HG03354 (cell line): Measurements from ENCODE around the gene PLCG1.
"Not testable (repeated sequence)": the region's sequence is repeated elsewhere in the genome, so short reads cannot be mapped to it uniquely, and the experiment has no call there.

Experiments used
- ATAC-seq: cut with Tn5 transposase; IDR thresholded peaks from one replicate; pipeline ENCODE4 v1.9.1; 2021; ENCODE audit warnings: mild to moderate bottlenecking; ENCODE audit not compliant: unreplicated experiment, poor library complexity, severe bottlenecking

Gene PLCG1

DNA sequence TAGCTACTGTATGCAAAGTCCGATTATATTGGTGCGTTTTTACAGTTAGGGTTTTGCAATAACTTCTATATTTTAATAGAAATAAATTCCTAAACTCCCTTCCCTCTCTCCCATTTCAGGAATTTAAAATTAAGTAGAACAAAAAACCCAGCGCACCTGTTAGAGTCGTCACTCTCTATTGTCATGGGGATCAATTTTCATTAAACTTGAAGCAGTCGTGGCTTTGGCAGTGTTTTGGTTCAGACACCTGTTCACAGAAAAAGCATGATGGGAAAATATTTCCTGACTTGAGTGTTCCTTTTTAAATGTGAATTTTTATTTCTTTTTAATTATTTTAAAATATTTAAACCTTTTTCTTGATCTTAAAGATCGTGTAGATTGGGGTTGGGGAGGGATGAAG, 13.7 kb upstream of the PLCG1 start:
- ATAC-seq = no peak

DNA sequence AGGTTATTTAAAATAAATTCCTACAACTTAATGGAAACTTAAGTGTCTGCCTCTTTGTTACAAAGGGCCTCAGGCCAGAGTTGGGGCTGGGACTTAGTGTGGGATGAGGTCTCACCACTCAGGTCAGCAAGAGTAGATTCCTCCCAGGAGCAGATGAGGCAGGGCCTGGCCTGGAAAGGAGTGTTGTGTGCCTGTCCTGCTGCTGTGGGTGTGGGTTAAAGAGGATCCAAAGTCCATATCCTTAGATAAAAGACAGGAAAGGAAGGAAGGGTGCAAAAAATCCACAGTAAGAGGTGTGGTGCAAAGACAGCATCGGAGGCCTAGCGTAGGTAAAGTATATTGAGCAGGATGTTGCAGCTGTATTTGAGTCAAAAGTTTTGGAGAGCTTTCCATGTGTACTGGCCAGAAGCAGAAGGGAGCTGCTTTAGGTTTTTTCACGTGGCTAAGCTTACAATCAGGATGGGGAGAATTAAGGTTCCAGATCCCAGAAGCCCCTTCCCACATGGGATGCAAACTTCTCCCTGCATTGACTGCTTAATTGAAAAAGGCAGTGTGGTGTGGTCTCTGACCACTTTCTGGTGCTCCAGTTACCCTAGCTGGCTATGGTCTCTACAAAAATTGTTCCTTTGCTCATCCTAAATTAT, 12.8 kb upstream of the PLCG1 start:
- no peak for ATAC-seq

DNA sequence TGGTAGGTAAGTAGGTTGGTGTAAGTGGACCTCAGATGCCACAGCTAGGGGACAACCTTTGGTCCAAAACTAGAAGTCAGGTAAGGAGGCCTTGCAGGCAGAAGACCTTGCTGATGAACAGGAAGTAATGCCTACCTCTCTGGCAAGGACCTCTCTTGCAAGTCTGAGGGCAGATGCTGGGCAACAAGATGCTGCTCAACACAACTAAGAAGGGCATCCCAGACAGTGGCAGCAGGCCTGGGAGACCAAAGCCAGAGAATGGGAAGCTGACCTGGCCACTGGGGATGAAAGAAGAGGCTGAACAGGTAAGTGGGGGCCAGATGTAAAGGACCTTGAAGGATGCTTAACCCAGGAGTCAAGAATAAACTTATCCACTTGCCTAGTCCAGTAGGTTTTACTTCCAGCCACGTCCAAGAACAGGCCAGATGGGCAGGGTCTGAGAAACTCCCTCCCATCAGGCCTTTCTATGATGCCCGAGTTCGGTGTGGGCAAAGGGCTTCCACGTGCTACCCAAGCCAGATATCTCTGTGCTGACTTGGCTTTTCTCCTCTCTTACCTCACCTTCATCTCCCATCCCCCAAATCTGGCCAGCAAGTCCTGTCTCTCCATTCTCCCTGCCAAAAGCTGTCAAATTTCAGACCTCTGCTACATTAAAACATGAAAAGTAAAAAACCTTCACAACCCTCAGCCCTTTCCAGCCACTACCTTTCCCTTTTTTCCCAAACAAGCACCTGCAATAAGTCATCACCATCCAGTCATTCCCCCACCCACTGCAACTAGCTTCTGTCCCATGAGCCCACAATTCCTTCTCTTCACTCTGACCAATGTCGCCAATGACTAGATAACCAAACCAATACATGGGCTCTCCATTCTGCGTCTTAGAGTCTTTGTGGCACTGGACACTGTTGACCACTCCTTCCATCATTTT, 11.5 kb upstream of the PLCG1 start:
- ATAC-seq = no peak

DNA sequence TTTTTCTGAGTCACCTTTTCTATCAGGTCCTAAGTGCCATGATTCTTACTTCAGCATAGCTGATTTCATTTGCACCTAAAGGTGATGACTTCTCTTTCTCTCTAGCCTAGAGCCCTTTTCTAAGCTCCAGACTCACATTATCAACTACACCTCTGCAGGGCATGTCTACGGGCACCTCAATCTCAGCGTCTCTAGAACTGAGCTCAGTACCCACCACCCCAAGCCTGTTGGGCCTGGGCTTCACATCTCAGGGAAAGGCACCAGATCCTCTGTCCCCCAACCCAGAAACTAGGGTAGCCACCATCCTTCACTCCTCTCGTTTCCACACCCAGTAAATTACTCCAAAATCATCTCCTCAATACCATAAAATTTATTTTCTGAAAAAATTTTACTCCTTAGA, 10.6 kb upstream of the PLCG1 start:
- ATAC-seq = no peak

DNA sequence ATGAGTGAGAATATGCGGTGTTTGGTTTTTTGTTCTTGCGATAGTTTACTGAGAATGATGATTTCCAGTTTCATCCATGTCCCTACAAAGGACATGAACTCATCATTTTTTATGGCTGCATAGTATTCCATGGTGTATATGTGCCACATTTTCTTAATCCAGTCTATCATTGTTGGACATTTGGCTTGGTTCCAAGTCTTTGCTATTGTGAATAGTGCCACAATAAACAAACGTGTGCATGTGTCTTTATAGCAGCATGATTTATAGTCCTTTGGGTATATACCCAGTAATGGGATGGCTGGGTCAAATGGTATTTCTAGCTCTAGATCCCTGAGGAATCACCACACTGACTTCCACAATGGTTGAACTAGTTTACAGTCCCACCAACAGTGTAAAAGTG, 9.0 kb upstream of the PLCG1 start:
- not testable (repeated sequence) for ATAC-seq

DNA sequence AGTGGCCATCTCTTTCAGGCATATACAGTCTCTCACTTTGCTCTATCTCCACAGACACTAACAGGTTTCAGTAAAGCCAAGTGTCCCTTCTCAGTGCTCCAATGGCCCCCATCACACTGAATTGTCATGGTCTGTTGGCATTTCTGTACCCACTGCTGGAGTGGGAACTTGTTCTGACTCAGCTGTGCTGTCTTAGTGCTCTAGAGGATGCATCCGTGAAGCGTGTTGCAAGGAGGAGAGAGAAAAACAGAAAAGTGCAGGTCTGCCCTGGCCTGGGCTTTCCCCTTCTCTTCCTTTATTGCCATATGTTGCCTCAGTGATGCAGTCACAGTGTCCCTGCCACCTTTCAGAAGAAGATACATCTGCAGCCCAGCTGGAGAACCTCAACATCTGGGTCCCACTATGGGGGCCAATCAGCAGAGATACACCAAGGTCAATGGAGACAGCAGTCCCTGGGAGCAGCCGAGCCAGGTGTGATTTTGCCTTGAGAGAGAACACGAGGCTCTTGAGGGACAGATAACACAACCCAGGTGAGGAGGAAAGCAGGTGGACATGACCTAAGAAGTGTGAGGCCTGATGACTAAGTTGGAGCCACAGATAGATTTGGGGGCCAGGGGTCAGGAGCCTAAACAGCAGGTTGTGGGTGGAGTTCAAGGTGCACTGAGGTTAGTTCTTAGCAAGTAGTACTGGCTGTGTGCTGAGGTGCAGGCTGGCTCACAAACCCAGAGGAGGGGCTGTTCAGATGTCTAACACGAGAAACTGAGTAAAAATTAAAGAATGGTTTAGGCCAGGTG, 5.6 kb upstream of the PLCG1 start:
- ATAC-seq = no peak

DNA sequence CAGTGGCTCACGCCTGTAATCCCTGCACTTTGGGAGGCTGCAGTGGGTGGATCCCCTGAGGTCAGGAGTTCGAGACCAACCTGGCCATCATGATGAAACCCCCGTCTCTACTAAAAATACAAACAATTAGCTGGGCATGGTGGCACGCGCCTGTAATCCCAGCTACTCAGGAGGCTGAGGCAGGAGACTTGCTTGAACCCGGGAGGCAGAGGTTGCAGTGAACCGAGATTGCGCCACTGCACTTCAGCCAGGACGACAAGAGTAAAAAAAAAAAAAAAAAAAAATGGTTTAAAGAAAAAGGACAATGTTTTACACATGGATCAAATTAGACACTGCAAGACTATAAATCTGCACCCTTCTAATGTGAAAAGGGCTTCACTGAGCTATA, 5.0 kb upstream of the PLCG1 start:
- ATAC-seq = not testable (repeated sequence)

DNA sequence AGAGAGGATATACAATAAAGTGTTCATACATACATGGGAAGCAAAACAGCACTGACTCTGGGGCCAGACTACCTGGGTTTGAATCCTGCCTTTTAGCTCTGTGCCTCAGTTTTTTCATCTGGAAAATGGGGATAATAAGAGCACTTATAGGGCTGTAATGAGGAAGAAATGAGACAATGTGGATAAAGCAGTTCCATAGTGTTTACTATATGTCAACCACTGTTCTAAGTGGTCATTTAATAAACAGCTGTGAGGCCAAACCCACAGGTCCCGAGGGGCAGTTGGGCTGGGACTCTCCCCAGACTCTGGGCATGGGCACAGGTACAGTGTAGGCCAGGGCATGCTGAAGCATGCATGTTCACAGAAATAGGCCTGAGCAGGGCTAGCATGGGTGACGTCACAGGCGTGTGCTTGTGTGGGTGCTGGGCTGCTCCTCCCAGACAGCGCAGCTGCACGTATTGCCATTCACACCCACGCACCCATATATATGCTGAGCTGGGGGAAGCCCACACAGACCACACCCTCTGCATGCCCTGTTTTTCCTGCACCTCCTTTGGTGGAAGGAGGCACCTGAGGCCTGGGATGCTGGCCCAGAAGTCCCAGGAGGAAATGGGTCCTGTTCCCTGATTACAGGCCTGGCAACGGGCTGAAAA, 3.5 kb upstream of the PLCG1 start:
- peak; percentile 35 for ATAC-seq

DNA sequence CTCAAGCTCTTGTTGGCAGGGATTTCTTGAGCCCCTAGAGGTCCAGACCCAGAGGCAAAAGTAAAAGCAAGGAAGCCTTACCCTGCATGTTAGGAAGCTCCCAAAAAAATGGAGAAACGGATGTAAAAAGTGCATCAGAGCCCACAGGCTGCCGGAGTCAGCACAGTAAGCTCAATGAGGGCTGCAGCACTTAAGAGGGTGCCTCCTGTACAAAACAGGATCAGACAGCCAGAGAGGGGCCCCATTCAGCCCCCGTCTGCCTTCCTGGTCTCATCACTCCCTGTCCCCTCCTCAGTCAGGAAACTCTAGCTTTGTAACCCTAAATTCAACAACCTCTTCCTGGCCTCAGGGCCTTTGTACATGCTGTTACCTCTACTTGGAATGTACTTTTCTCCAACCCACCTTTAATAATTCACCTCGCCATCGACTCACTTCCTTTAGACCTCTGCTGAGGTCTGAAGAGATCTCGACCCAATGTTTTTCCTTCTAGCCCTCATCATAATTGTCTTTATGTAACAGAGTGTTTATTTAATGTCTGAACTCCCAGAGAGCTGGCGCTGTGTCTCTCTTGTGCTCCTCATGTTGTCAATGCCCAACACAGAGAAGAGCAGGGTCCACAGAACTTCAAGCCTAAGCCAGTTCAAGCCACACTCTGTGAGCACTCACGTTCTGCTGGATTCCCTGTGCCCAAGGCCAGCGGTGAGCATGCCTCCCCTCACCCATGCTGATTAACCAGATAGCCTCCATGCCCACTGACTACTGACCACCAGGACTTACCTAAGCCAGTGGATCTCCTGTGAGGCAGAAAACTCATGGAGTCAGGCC, 2.8 kb upstream of the PLCG1 start:
- ATAC-seq = no peak

DNA sequence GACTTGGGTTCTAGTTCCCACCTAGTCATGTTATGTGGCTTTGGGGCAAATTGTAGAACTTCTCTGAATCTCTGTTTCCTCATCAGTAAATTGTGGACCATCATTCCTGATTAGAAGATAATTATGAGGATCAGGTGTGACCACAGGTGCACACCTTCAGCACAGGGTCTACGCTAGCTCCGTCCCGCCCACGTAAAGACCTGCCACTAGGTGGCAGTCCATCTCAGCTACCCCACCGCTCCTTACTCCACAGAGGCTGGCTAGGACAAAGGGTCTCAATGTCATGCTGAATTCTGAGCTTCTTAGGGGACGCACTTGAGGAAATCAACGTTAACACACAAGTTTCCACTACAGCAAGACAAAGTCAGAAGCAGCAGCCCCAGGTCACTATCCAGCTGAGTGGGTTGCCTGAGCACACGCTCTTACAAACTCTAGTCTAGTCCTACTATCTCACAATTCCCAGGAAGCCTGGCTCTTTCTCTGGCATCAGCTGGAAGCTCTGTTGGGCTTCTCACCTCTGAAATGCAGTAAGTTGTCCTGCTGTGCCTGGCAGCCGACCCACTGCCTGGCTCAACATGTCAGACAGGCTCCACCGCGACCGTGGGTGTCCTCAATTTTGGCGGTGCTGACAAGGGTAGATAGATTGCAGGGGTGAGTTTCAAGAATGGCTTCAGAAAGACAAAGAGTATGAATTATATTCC, 2.0 kb upstream of the PLCG1 start:
- ATAC-seq = no peak

DNA sequence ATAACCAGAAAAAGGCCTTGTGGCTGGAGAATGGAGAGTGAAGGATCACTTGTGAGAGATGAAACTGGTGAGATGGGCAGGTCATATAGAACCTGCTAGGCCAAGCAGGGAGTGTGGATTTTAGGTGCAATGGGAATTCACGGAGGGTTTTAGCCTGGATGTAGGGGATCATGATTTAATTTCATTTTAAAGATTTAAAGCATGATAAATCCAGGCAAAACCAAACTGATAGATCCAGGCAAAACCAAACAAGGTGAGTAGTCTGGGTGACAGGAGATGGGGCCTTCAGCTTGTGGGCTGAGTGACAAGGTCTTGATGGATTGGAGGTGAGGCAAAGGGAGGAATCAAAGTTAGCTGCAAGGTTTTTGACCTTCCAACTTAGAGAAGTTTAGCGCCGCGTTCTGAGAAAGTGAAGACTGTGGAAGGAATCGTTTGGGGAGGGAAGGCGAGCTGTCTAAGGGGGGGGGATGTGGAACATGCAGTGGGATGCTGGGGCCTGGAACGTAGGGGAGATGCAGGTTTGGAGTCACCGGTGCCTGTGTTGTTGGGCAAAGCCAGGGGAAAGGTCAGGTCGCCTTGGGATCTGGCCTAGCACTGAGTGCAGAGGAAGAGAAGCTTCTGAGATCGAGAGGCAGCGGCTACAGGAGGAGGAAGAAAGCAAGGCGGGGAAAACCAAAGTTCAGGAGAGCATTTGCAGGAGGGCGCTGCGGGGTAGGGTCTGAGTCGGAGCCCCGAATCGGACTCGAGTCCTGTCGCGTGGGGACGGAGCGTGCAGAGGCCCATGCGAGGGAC, 1.3 kb upstream of the PLCG1 start:
- ATAC-seq = no peak

DNA sequence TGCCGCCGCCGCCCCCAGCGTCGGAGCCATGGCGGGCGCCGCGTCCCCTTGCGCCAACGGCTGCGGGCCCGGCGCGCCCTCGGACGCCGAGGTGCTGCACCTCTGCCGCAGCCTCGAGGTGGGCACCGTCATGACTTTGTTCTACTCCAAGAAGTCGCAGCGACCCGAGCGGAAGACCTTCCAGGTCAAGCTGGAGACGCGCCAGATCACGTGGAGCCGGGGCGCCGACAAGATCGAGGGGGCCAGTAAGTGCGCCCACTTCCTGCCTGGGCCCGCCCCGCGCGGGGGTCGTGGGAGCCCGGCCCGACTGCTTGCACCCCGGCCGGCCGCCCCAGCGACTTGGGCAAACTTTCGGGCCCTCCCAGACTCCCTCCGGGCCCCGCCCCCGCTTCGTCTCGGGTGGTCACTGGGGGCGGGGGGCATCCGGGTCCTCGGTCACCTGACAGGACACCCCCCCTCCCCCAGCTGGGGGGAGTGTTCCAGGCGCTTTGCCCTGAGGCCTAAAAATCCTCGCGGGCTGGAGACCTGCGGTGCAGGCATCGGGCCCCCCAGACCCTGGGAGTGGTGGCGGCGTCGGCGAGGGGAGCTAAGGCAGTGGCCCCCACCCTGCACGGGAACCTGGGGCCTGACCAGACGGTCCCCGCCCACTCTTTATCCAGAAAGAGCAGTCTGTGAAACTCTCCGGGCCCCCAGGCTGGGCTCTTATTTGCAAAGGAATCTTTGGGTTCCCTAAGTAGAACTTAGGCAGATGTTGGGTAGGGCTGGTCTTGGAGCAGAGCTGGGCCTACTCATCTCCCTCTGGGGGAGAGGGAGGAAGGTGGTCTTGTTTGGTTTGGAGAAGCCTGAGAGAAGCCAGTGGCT, 501 bp downstream of the PLCG1 start:
- ATAC-seq = peak; percentile 27

DNA sequence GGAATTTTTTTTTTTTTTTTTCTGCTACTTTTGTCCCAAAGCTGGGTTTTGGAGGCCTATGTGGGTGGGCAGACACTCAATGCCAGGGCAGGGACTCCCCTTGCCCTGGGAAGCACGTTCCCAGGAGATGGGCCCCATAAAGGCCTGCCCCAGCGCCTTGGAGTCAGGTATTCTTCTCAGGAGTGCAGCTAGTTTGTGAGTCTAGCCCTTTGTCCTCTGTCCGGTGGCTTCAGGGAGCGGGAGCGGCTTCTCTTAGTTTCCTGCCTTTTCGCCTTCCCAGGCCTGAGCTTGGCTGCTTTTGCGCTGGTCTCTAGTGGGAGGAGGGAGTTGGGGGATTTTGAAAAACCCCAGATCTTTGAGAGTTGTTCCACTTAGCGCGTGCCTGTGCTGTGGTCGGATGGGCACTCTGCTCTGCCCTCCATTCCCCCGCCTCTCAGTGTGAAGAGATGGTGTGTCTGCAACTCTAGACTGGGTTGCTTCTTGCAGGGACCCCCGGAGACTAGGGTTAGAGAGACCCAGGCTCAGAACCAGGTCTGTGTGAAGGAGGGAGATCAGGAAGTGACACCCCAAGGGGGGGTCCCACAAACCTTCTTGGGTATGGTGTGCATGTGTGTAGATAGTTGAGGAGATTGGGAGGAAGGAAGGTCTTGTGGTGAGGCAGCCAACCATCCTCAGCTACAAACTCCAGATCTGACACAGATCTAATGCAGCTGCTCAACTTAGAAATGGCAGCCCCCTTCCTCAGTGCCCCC, 1.3 kb downstream of the PLCG1 start:
- ATAC-seq = no peak

DNA sequence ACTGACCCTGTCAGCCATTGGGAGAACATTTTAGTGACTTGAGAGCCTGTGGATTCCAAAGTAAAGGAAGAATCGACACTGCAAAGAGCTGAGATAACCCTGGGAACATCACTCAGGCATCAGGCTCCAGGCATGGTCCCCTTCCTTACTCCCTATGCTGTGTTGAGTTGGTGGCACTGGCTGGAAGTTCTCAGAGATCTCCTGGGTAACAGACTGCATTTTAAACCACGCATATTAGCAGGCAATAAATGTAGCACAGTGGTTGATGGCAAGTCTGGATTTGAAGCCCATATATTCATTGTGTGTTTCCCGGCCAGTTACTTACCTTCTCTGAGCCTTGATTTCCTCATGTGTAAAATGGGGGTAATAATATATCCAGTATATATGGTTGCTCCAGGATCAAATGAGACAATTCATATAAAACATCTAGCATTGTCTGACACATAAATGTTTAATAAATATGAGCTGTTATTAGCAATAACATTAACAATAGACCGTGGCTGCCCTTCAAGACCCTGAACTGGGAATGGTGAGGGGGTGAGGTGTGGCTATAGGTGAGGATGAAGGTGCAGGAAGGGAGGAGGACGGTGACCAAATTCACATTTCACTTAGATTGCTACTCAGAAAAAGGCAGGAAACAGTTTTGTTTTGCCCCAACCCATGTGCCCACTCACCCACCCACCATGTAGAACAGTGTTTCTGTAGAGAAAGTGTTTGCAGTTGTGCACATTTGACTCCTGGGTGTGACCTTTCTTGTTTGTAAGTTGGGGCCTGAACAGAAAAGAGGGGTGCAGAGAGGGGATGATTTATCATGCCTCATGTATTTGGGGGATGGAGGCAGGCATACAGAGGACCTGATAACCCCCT, 2.1 kb downstream of the PLCG1 start:
- ATAC-seq = no peak
